ENCODE results near the gene EDA2R. TPM values are rescaled to one million over a fixed set of nuclear protein-coding genes. Genes with fewer than 3 reads are reported as not detected.

EDA2R gene
- total and polyA plus RNA-seq, 2 donors (not counting 3 experiments of a cell fraction or from before 2014, with no cell fraction given) = 1.9 TPM

DNA sequence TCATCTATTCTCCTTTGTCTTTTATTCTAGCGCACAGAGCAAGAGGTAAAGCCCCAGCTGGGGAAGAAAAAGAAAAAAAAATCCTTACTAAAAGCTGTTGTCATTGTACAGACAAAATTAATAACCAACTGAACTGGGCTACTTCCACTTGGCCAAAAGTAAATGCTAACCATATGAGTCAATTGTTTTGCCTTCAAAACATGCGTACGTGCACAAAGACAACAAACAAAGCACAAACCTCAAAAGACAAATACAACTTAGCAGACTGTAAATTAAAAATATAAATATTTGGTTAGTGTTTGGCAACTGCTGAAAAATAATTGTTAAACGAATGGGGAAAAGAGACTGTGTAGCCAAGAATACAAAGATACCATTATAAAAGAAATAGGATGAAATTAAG lies 5.9 kb downstream of the EDA2R start:
- Histone ChIP-seq H3K36me3 (ENCODE audit: control insufficient read depth in 2 of 2, extremely low read depth in 1 of 2, insufficient read depth in 2 of 2, low read length in 2 of 2) (no peaks in the 10 kb centered on the region), H2AFZ (ENCODE audit: low read depth, low read length) (no peak overlapping the region), H3K27ac (ENCODE audit: insufficient read depth, low read depth, low read length) (no peak overlapping the region), H3K79me2 (ENCODE audit: control insufficient read depth, insufficient read depth, low read length) (no peaks in the 10 kb centered on the region), H3K4me2 (ENCODE audit: insufficient read depth, low read length) (no peak overlapping the region), H4K20me1 (replicated peaks; ENCODE audit: control insufficient read depth, extremely low read depth, insufficient read depth, low read length) (no peaks in the 10 kb centered on the region), H3K4me3 (replicated peaks in 1 of 3; ENCODE audit: insufficient read depth in 1 of 3, low read depth in 1 of 3, low read length in 3 of 3) (no peak overlapping the region), H3K9ac (replicated peaks; ENCODE audit: extremely low read depth, insufficient read depth, low read length) (no peak overlapping the region), H3K9me1 (replicated peaks; ENCODE audit: control insufficient read depth, extremely low read depth, insufficient read depth, low read length) (no peaks in the 10 kb centered on the region), H3K27me3 (ENCODE audit: control insufficient read depth in 2 of 2, insufficient read depth in 2 of 2, low read length in 2 of 2) (no peaks in the 10 kb centered on the region), H3K4me1 (ENCODE audit: control insufficient read depth, extremely low read depth, insufficient read depth, low read length) (no peaks in the 10 kb centered on the region), H3K9me3 (replicated peaks; ENCODE audit: control insufficient read depth, insufficient read depth, low read length) (no peaks in the 10 kb centered on the region)
- no TSS peak for BruUV-seq (replicated peaks)
- dilution Hi-C loops (cut with MboI; ENCODE audit: extremely low pct_ligation_motif_present, low sequenced_read_pairs) = no loop called here
- TF ChIP-seq GATA2 (IDR thresholded peaks at IDR 0.05; ENCODE audit: insufficient read depth, insufficient read length, low read depth, low read length) = no peak
- TF ChIP-seq, protein P1, sequence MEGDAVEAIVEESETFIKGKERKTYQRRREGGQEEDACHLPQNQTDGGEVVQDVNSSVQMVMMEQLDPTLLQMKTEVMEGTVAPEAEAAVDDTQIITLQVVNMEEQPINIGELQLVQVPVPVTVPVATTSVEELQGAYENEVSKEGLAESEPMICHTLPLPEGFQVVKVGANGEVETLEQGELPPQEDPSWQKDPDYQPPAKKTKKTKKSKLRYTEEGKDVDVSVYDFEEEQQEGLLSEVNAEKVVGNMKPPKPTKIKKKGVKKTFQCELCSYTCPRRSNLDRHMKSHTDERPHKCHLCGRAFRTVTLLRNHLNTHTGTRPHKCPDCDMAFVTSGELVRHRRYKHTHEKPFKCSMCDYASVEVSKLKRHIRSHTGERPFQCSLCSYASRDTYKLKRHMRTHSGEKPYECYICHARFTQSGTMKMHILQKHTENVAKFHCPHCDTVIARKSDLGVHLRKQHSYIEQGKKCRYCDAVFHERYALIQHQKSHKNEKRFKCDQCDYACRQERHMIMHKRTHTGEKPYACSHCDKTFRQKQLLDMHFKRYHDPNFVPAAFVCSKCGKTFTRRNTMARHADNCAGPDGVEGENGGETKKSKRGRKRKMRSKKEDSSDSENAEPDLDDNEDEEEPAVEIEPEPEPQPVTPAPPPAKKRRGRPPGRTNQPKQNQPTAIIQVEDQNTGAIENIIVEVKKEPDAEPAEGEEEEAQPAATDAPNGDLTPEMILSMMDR (IDR thresholded peaks at IDR 0.05; ENCODE audit: extremely low read depth in 1 of 2, insufficient read depth in 1 of 2, low read depth in 1 of 2, low read length in 2 of 2) = no peak
- no peak for TF ChIP-seq EZH2 (IDR thresholded peaks at IDR 0.05; ENCODE audit: borderline replicate concordance, low read depth, low read length, severe bottlenecking)
- TF ChIP-seq POLR2AphosphoS5 (IDR thresholded peaks at IDR 0.05; ENCODE audit: insufficient read depth, low read depth, low read length) = no peak
- TF ChIP-seq POLR2A (IDR thresholded peaks at IDR 0.05; ENCODE audit: low read depth, low read length) = no peak
- TF ChIP-seq FOS (IDR thresholded peaks at IDR 0.05; ENCODE audit: borderline replicate concordance, insufficient read depth, low read length) = no peak
- no peak for TF ChIP-seq JUN (IDR thresholded peaks at IDR 0.05; ENCODE audit: borderline replicate concordance, insufficient read depth, insufficient read length, low read depth)
- TF ChIP-seq, protein P2, sequence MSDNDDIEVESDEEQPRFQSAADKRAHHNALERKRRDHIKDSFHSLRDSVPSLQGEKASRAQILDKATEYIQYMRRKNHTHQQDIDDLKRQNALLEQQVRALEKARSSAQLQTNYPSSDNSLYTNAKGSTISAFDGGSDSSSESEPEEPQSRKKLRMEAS (IDR thresholded peaks at IDR 0.05; ENCODE audit: insufficient read depth, insufficient read length) = no peak
- no peak for TF ChIP-seq MYC (IDR thresholded peaks at IDR 0.05; ENCODE audit: low read depth, low read length)
- DNase-seq (ENCODE audit: low read depth, low spot score) (no peak), FAIRE-seq (no peak)
- CTCF ChIA-PET = no interaction called here
- POLR2A ChIA-PET = no interaction called here
- intact Hi-C loops (cut with micrococcal nuclease) = no loop called here

Data from endothelial cell of umbilical vein (primary cell).